ENCODE results near the gene PDE6B.
"Not testable (repeated sequence)": the region's sequence is repeated elsewhere in the genome, so short reads cannot be mapped to it uniquely, and the experiment has no call there.

The PDE6B gene

GRCh38 chr4:656436-657337 lies 31.3 kb downstream of the PDE6B start:
- no peak for DNase-seq (ENCODE audit: low read depth)

DNA sequence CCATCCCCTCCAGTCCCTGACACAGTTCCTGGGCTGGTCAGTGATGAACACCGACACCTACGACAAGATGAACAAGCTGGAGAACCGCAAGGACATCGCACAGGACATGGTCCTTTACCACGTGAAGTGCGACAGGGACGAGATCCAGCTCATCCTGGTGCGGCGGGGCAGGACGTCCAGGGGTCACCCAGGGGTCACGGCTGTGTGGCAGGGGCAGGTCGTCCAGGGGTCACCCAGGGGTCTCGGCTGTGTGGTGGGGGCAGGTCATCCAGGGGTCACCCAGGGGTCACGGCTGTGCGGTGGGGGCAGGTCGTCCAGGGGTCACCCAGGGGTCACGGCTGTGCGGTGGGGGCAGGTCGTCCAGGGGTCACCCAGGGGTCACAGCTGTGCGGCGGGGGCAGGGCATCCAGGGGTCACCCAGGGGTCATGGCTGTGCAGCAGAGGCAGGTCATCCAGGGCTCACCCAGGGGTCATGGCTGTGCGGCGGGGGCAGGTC lies 32.0 kb downstream of the PDE6B start:
- no peak for DNase-seq (ENCODE audit: low read depth)

DNA sequence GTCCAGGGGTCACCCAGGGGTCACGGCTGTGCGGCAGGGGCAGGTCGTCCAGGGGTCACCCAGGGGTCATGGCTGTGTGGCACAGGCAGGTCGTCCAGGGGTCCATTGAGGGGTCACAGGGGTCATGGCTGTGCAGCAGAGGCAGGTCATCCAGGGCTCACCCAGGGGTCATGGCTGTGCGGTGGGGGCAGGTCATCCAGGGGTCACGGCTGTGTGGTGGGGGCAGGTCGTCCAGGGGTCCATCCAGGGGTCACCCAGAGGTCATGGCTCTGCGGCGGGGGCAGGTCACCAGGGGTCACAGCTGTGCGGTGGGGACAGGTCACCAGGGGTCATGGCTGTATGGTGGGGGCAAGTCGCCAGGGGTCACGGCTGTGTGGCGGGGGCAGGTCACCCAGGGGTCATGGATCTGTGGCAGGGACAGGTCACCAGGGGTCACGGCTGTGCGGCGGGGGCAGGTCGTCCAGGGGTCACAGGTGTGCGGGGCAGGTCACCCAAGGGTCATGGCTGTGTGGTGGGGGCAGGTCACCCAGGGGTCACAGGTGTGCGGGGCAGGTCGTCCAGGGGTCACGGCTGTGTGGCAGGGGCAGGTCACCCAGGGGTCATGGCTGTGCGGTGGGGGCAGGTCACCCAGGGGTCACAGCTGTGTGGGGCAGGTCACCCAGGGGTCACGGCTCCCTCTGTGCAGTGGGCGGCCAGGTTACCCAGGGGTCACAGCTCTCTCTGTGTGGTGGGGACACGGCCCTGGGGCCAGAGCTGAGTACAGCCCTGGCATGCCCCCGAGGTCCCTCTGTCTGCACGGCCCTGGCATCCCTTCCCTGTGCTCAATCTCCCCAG lies 32.7 kb downstream of the PDE6B start:
- no peak for DNase-seq (ENCODE audit: low read depth)

DNA sequence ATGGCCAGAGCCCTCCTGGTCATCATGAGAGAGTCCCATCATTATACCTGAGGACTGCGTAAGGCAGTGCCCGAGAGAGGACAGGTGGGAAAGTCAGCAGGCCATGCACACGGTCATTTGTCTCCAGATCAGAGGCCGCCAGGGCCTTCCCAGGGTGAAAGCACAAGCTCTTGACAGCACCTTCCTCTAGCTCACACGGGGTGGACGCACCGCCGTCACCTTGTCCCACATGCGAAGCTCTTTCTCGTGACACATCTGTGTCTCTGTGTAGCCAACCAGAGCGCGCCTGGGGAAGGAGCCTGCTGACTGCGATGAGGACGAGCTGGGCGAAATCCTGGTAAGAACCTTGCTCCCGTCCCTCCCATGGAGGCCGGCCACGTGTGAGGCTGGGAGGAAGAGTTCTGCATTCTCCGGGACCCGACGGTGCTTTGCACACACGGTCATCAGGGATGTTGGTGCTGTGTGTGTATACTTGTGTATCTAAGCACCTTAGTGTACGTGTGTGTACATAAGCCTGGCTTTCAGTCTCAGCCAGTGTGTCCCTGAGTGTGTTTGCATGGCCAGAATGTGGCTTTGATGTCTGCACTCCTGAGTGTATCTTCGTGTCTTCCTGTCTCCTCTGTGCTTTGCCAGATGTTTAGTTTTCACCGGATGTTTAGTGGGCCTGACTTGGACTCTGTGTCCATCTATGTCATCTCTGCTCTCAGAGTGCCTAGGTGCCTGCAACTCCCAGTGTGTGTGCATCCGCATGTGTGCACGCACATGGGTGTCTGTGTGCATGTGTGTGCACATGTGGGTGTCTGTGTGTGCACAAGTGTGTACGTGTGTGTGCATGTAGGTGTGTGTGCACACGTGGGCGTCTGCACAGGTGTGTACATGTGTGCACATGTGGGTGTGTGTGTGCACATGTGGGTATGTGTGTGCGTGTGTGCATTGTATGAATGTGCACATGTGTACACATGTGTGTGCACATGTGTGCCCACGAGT lies 33.6 kb downstream of the PDE6B start:
- no peak for DNase-seq (ENCODE audit: low read depth)

DNA sequence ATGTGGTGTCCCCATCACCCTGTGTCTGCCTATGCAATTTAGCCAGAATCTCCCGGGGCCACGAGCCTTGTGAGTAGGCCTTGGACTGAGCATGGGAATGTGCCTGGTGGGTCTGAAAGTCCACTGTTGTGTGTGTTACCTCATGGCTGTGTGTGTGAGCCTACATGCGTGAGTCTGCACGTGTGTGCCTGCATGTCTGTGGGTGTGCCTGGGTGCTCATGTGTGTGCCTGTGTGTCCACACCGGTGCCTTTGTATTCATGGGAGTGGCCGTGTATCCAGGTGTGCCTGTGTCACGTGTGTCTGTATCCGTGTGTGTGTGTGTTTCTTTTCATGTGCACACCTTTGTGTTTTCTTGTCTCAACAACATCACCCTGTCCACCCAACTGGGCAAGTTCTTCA lies 34.5 kb downstream of the PDE6B start:
- DNase-seq (ENCODE audit: low read depth) = no peak

DNA sequence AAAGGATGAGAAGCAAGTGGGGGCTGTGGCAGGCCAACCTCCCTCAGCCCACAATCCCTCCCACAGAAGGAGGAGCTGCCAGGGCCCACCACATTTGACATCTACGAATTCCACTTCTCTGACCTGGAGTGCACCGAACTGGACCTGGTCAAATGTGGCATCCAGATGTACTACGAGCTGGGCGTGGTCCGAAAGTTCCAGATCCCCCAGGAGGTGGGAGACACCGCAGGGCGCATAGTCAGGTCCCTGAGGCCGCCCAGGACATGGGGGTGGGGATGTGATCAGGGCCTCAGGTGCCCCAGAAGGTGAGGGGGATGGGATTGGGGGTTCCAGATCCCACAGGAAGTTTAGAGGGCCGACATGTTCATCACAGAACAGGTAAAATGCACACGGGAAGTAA lies 35.0 kb downstream of the PDE6B start:
- DNase-seq (ENCODE audit: low read depth) = no peak

- no peak for DNase-seq (ENCODE audit: low read depth)
Measured at GRCh38 chr4:661231-661630, 35.9 kb downstream of the PDE6B start.

GRCh38 chr4:661881-662761 lies 36.7 kb downstream of the PDE6B start:
- DNase-seq (ENCODE audit: low read depth) = no peak

DNA sequence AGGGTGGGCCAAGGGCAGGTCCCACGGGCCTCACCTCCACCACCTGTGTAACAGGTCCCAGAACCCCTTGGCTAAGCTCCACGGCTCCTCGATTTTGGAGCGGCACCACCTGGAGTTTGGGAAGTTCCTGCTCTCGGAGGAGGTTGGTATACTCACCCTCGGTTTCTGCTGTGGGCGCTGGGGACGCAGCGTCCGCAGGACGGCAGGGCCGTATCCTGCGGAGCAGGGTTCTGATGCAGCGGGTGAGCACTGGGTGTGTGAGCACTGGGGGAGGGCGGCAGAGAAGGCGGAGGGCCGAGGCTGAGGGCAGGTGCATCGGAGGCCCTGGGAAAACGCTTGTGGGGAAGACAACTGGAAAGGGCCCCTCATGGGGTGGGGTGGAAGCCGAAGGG lies 37.7 kb downstream of the PDE6B start:
- no peak for DNase-seq (ENCODE audit: low read depth)

GRCh38 chr4:663438-664428 lies 38.4 kb downstream of the PDE6B start:
- no peak for DNase-seq (ENCODE audit: low read depth)

- no peak for DNase-seq (ENCODE audit: low read depth)
Measured at GRCh38 chr4:664713-665231, 39.4 kb downstream of the PDE6B start.

DNA sequence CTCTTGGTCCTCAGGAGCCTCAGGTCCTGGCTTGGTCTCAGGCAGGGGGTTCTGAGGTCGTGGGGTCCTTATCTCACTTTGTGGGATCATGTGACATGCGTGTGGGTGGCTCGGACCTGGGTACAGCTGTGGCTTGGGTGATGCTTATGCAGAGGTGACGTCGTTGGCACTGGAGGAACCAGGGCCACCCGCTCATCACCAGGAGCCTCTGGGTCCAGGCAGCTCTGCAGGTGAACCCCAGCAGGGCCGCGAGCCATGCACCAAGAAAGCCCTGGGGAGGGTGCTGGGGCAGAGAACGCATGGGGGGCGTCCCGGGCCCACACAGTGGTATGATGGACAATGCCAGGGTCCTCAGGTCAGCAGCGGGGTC lies 40.0 kb downstream of the PDE6B start:
- DNase-seq (ENCODE audit: low read depth) = no peak

- no peak for DNase-seq (ENCODE audit: low read depth)
Measured at GRCh38 chr4:665751-666435, 40.5 kb downstream of the PDE6B start.

- DNase-seq (ENCODE audit: low read depth) = no peak
Measured at GRCh38 chr4:666436-666810, 41.0 kb downstream of the PDE6B start.

DNA sequence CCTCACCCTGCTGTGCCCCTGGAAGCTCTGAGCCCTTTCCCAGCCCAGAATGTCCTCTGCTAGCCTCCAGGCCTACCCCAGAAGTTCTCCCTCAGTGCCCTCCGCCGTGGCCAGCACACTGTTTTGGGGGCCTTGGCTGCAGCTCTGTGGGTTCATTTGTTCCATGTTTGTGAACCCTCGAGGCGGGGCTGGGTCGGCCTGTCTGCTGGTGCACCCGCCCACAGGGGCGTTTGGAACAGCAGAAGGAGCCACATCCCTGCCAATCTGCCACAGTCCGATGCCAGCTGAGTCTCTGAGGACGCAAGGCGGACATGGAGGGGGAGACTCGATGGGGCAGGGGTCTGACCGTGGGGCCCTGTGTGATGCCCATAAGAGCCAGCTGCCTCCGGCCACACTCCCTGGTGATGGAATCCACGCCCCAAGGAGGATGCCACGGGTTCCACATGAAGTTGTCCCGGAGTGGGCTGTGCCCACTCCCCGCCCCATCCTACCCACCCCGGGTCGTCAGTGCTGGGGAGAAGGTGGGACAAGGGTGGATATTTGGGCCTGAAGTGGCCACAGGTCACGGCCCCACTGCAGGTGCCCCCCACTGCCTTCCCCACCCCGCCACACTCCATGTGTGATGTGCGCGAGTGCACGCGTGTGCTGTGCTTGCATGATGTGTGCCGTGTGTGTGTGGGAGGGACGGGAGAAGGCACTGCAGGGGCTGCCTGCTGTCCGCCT lies 41.6 kb downstream of the PDE6B start:
- no peak for DNase-seq (ENCODE audit: low read depth)

DNA sequence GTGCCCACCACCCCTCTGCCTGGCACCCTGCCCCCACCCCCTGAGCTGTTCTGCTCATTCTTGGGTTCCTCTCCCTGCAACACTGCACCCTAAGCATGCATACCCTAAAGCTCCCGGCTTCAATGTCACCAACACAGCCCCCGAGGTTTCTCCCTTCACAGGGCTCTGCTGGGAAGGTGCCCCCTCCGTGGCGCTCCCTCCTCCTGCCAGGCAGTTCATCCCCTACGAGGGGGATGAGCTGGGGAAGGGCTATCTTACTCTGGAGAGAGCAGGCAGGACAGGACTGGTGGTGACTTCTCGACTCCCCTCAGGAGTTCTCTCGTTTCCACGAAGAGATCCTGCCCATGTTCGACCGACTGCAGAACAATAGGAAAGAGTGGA lies 42.2 kb downstream of the PDE6B start:
- no peak for DNase-seq (ENCODE audit: low read depth)

GRCh38 chr4:668219-668618 lies 42.8 kb downstream of the PDE6B start:
- not testable (repeated sequence) for DNase-seq (ENCODE audit: low read depth)
